C4-2B (cell line): Measurements from ENCODE around the gene CAPN7.

Source experiments
- CTCF ChIP-seq: fragments of 450-650 bp; conservative IDR thresholded peaks from 2 replicates; pipeline ENCODE4 v1.5.1; 2017; ENCODE audit warnings: mild to moderate bottlenecking
- ZFX ChIP-seq: fragments of 450-650 bp; IDR thresholded peaks from 2 replicates; pipeline ENCODE4 v1.6.1; 2017

- TF ChIP-seq CTCF (no peak), ZFX (no peak)
Observed at GRCh38 chr3:15294929-15295328, 88.9 kb downstream of the CAPN7 start.
